Activated CD8-positive, alpha-beta T cell treated with anti-CD3 and anti-CD28 coated beads for 36 hours (primary cell): ENCODE measurements around the gene DRG1. TPM values are rescaled to one million over a fixed set of nuclear protein-coding genes. Genes with fewer than 3 reads are reported as not detected.

Experiments used
- ATAC-seq: fragments of 200-7000 bp; cut with Tn5 transposase; one replicate; pipeline ENCODE4 v1.10.0; 2021; ENCODE audit warnings: mild to moderate bottlenecking, moderate library complexity
- CTCF ChIA-PET: fragments of 350-600 bp; sonication (Branson Sonifier 250); formaldehyde crosslinking; loops from one replicate; lab custom pipeline; 2021; ENCODE audit warnings: antibody characterized with exemption; lab: Charles Lee
- POLR2A ChIA-PET: fragments of 350-600 bp; sonication (Branson Sonifier 250); formaldehyde crosslinking; loops from one replicate; lab custom pipeline; 2021; ENCODE audit warnings: antibody characterized with exemption; lab: Charles Lee
- DNase-seq: peaks from one replicate; pipeline ENCODE4 v3.0.0-alpha.2; 2020
- H3K27ac Mint-ChIP-seq: one replicate; pipeline ENCODE4 v1.8.0; 2021; ENCODE audit warnings: mild to moderate bottlenecking, mixed read lengths
- H3K27me3 Mint-ChIP-seq: one replicate; pipeline ENCODE4 v1.8.0; 2021; ENCODE audit warnings: mixed read lengths
- H3K36me3 Mint-ChIP-seq: one replicate; pipeline ENCODE4 v1.8.0; 2021; ENCODE audit warnings: low read depth, mixed read lengths
- H3K4me1 Mint-ChIP-seq: one replicate; pipeline ENCODE4 v1.8.0; 2021; ENCODE audit warnings: low read depth, mixed read lengths
- H3K4me3 Mint-ChIP-seq: one replicate; pipeline ENCODE4 v1.8.0; 2021; ENCODE audit warnings: mild to moderate bottlenecking, moderate library complexity, mixed read lengths
- H3K9me3 Mint-ChIP-seq: one replicate; pipeline ENCODE4 v1.8.0; 2021; ENCODE audit warnings: mixed read lengths
- CTCF ChIP-seq: fragments of 200-600 bp; IDR thresholded peaks from one replicate; pipeline ENCODE4 v1.8.0; 2022; ENCODE audit warnings: antibody characterized with exemption, mild to moderate bottlenecking
- intact Hi-C: fragments of 100-400 bp; cut with micrococcal nuclease; formaldehyde crosslinking; loops from one replicate; pipeline ENCODE4 v1.10.0; 2022
- total RNA-seq, 2 experiments: library from RNA; stranded (reverse); gene quantifications; one replicate each; pipeline ENCODE4 v1.2.3, GENCODE V29; 2021

Gene DRG1
- total RNA-seq, 2 experiments from 2014 or later: 118 to 130 TPM

GRCh38 chr22:31360029-31360428, 39.4 kb upstream of the DRG1 start:
- TF ChIP-seq CTCF: no peak
- ATAC-seq: no peak
- H3K27me3 Mint-ChIP-seq: peaks cover 3% of the 10 kb centered on the region
- H3K4me1 Mint-ChIP-seq: no peaks in the 10 kb centered on the region
- H3K36me3 Mint-ChIP-seq: no peaks in the 10 kb centered on the region
- ChIA-PET CTCF (no interaction called here), POLR2A (no interaction called here)
- no peak for DNase-seq
- intact Hi-C loops: no loop called here
- no peaks in the 10 kb centered on the region for H3K9me3 Mint-ChIP-seq
- H3K4me3 Mint-ChIP-seq: no peak overlapping the region
- H3K27ac Mint-ChIP-seq: no peak overlapping the region

GRCh38 chr22:31361743-31362142, 37.7 kb upstream of the DRG1 start:
- intact Hi-C loops: no loop called here
- ChIA-PET CTCF (no interaction called here), POLR2A (no interaction called here)
- Mint-ChIP-seq H3K27me3 (peaks cover 3% of the 10 kb centered on the region), H3K9me3 (no peaks in the 10 kb centered on the region), H3K4me3 (no peak overlapping the region), H3K36me3 (no peaks in the 10 kb centered on the region), H3K4me1 (no peaks in the 10 kb centered on the region), H3K27ac (no peak overlapping the region)
- no peak for TF ChIP-seq CTCF
- ATAC-seq (no peak), DNase-seq (no peak)

GRCh38 chr22:31363885-31364465, 35.4 kb upstream of the DRG1 start:
- TF ChIP-seq CTCF: no peak
- ChIA-PET CTCF (no interaction called here), POLR2A (no interaction called here)
- Mint-ChIP-seq H3K27me3 (peaks cover 3% of the 10 kb centered on the region), H3K27ac (no peak overlapping the region), H3K4me1 (no peaks in the 10 kb centered on the region), H3K9me3 (no peaks in the 10 kb centered on the region), H3K36me3 (no peaks in the 10 kb centered on the region), H3K4me3 (no peak overlapping the region)
- ATAC-seq: no peak
- intact Hi-C loops: no loop called here
- no peak for DNase-seq

- Mint-ChIP-seq H3K4me3 (no peak overlapping the region), H3K36me3 (no peaks in the 10 kb centered on the region), H3K4me1 (no peaks in the 10 kb centered on the region), H3K27ac (no peak overlapping the region), H3K27me3 (no peaks in the 10 kb centered on the region), H3K9me3 (no peaks in the 10 kb centered on the region)
- ChIA-PET CTCF (no interaction called here), POLR2A (no interaction called here)
- TF ChIP-seq CTCF: no peak
- no peak for DNase-seq
- ATAC-seq: no peak
- intact Hi-C loops: no loop called here
These were observed 32.0 kb upstream of the DRG1 start for GRCh38 chr22:31367426-31367825.

GRCh38 chr22:31377612-31378011, 21.8 kb upstream of the DRG1 start:
- intact Hi-C loops: no loop called here
- DNase-seq: no peak
- Mint-ChIP-seq H3K36me3 (no peaks in the 10 kb centered on the region), H3K27me3 (no peaks in the 10 kb centered on the region), H3K4me3 (no peak overlapping the region), H3K27ac (no peak overlapping the region), H3K9me3 (no peaks in the 10 kb centered on the region), H3K4me1 (peaks cover 3% of the 10 kb centered on the region)
- no peak for ATAC-seq
- TF ChIP-seq CTCF: no peak
- ChIA-PET CTCF (no interaction called here), POLR2A (interaction anchor here (1.2 kb wide), 1 partner anchor 41 kb away, joined by 8 read pairs; no protein-coding TSS in a partner anchor)
